M059J (cell line): ENCODE measurements around the gene PCNT. TPM values are rescaled to one million over a fixed set of nuclear protein-coding genes. Genes with fewer than 3 reads are reported as not detected.
"Not testable (repeated sequence)": the region's sequence is repeated elsewhere in the genome, so short reads cannot be mapped to it uniquely, and the experiment has no call there.

ENCODE experiments used
- DNase-seq: peaks from one replicate; pipeline ENCODE4 v3.0.0-alpha.2; 2012; ENCODE audit warnings: low read depth
- total RNA-seq: library from RNA; depleted of rRNA; stranded (reverse); fragments of >200 nt; shearing (Covaris generic); gene quantifications from 2 replicates; pipeline ENCODE4 v1.2.3, GENCODE V29; 2014

Gene PCNT
- total RNA-seq, 1 experiment from 2014 or later: 29.0 TPM

DNA sequence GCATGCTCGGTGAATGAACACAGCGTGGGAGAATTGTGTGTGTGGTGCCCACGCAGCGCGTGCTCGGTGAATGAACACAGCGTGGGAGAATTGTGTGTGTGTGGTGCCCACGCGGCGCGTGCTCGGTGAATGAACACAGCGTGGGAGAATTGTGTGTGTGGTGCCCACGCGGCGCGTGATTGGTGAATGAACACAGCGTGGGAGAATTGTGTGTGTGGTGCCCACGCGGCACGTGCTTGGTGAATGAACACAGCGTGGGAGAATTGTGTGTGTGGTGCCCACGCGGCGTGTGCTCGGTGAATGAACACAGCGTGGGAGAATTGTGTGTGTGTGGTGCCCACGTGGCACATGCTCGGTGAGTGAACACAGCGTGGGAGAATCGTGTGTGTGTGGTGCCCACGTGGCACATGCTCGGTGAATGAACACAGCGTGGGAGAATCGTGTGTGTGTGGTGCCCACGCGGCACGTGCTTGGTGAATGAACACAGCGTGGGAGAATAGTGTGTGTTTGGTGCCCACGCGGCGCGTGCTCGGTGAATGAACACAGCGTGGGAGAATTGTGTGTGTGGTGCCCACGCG, 79.4 kb downstream of the PCNT start:
- not testable (repeated sequence) for DNase-seq

DNA sequence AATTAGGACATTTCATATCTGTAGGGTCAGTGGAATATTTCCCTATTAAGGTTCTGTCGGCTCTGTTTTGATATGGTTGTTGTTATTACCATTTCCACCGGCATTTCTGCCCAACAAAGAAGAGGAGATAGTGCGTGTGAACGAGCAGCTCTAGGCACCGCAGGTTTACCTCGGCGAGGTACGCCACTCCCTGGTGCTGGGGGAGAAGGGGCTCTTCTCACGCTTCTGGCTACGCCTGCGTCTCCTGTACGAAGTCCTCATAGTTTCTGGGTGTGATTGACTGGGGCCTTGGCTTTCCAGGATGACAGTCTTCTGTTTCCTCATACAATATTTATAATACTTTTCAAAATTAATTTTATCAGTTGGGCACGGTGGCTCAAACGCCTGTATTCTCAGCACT, 80.3 kb downstream of the PCNT start:
- DNase-seq: no peak

DNA sequence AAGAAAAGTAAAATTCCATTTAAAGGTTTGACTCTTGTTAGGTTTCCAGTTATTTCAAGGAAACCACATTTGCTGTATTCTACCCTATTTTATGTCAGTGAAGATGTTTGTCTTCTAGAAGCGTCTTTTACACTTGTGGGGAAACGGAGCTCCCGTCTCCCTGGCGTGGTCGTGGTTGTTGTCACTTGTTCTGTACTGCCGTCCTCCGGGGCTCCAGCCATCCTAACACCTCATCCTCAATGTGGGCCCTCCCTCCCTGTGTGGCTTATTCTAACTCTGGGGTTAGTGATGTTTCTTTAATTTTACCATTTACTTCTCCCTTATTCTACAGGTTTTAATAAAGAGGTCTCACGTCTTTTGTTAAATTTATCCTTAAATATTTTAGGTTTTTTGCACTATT, 82.0 kb downstream of the PCNT start:
- DNase-seq: no peak

DNA sequence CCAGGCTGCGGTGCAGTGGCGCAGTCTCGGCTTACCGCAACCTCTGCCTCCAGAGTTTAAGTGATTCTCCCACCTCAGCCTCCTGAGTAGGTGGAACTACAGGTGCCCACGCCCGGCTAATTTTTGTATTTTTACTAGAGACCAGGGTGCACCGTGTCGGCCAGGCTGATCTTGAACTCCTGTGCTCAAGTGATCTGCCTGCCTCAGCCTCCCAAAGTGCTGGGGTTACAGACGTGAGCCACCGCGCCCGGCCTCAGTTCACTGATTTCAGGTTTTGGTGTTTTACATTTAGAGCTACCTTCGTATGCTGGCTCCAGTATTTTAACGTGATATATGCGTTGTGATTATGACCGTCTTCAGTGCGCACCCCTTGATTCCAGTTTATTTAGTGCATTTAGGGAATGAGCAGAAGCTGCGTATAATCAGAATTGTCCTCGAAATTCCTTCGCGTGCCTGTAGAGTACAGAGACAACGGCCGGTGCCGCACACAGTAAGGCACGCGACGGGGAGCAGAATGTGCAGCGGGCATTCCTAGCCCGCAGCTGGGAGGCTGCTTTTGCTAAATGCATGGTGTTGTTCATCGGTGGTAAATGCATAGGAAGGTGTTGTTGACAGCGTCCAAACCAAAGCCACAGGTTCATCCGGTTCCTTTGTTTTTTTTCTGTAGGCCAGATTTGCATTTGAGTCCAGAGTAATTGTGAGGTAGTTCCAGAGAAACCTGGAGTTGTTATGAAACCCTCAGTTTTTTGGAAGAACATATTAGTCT, 85.9 kb downstream of the PCNT start:
- DNase-seq: no peak

DNA sequence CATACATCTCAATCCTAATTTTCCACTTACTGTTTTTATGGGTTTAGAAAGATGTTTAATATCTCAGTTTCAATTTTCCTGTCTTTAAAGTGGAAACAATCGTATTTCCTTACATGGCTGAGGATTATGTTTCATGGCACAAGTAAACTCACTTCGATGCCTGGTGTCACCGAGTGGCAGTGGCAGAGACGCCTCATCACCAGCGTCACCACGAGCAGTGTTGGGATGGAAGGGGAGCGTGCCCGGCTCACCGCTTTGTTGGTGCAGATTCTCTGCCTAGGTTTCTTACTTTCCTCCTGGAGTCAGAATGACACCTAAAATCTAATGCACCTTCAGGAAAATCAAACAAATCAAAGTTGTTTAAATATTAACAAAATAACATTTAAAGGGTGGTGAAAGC, 86.6 kb downstream of the PCNT start:
- no peak for DNase-seq

DNA sequence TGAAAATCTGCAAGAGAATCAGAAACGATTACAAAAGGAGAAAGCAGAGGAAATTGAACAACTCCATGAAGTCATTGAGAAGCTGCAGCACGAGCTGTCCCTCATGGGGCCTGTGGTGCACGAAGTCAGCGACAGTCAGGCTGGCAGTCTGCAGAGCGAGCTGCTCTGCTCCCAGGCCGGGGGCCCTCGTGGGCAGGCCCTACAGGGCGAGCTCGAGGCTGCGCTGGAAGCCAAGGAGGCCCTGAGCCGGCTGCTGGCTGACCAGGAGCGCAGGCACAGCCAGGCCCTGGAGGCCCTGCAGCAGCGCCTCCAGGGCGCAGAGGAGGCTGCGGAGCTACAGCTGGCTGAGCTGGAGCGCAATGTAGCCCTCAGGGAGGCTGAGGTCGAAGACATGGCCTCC, 87.3 kb downstream of the PCNT start:
- no peak for DNase-seq

DNA sequence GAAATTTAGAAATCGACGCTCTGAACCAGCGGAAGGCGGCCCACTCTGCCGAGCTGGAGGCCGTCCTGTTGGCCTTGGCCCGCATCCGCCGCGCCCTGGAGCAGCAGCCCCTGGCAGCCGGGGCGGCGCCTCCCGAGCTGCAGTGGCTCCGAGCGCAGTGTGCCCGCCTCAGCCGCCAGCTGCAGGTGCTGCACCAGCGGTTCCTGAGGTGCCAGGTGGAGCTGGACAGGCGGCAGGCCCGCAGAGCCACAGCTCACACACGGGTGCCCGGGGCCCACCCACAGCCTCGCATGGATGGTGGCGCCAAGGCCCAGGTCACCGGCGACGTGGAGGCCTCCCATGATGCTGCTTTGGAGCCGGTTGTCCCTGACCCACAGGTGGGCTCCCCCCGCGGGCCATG, 87.7 kb downstream of the PCNT start:
- no peak for DNase-seq

DNA sequence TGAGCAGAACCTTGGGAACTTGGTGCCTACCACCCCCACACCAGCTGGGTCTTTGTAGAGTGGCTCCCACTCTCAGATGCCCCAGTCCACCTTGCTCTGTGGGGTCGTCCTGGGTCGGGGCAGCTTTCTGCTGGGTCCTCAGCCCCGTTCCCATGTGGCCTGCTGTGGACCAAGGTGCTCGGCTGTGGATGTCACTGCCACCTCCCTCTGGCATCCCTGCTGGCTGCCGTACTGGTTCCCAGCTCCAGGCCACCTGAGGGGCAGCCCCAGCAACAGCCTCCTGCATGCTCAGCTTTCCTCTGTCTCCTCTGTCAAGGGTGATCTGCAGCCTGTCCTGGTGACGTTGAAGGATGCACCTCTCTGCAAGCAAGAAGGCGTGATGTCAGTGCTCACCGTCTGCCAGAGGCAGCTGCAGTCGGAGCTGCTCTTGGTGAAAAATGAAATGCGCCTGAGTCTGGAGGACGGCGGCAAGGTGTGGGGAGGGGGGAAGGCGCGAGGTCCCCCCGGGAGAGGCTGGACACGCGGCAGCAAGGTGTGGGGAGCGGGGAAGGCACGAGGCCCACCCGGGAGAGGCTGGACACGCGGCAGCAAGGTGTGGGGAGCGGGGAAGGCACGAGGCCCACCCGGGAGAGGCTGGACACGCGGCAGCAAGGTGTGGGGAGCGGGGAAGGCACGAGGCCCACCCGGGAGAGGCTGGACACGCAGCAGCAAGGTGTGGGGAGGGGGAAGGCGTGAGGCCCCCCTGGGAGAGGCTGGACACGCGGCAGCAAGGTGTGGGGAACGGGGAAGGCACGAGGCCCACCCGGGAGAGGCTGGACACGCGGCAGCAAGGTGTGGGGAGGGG, 88.8 kb downstream of the PCNT start:
- no peak for DNase-seq

DNA sequence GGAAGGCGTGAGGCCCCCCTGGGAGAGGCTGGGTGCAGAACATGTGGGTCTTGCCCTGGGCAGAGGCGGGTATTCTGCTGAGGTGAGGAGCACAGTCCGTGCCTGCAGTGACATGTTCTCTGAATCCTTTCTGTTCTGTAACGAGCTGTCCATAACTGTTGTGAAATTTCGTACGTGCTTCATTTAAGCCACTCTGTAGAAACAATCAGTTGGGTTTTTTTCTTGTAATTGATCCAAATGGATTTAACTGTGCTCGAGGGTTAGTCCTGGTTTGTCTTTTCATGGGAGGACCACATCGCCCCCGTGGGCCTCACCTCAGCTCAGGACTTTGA, 89.4 kb downstream of the PCNT start:
- DNase-seq: no peak

DNA sequence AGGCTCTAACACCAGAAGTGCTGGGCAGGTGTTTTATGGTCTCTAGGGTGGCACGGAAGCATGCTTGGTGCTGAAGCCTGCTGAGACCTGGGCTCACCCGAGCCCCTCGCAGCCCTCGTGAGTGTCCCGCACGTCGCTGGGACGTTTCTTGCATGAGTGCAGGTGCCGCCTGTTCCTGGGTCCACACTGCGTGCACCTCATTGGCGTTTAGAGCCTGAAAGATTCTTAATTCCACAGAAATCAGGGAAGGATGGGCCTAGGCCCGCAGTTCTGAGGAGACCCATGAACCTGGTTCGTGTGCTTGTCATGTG, 91.0 kb downstream of the PCNT start:
- DNase-seq: no peak

DNA sequence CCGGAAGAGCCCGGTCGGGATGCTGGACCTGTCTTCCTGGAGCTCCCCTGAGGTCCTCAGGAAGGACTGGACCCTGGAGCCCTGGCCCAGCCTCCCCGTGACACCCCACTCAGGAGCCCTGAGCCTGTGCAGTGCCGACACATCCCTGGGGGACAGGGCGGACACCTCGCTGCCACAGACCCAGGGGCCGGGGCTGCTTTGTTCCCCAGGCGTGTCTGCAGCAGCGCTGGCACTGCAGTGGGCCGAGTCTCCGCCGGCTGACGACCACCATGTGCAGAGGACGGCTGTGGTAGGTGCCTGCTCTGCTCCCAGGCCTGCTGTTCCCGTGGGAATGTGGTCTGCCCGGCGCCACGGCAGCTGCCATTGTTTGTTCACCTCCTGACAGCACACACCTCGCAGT, 92.6 kb downstream of the PCNT start:
- DNase-seq: no peak

DNA sequence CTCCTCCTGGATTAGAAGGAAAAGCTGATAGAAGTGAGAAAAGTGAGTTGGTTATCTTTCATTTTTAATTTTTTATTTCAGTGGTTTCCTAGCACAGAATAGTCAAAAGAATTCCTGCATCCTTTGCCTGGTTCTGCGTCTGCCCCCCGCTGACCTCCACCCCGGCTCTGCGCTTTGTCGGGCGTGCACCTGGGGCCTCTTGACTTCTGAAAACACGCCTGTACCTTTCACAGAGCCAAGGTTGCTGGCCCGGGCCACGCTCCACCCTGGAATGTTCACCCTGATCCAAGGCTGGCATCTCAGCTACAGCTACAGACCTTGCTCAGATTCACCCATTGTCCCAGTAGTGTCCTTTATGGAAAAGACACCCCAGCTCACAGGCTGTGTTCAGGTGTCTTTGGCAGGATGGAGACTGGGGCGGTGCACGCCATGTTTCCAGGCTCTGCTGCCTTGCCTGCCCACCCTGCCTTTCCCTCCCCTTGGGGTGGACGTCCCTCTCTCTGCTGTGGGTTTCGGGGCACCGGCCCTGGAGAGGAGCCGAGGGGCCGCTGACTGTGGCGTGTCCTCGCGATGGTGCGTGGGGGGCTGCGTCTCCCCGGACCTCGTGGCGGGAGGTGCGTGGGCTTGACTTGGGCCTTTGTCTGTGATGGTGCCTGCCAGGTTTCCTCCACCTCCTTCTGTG, 94.5 kb downstream of the PCNT start:
- no peak for DNase-seq

DNA sequence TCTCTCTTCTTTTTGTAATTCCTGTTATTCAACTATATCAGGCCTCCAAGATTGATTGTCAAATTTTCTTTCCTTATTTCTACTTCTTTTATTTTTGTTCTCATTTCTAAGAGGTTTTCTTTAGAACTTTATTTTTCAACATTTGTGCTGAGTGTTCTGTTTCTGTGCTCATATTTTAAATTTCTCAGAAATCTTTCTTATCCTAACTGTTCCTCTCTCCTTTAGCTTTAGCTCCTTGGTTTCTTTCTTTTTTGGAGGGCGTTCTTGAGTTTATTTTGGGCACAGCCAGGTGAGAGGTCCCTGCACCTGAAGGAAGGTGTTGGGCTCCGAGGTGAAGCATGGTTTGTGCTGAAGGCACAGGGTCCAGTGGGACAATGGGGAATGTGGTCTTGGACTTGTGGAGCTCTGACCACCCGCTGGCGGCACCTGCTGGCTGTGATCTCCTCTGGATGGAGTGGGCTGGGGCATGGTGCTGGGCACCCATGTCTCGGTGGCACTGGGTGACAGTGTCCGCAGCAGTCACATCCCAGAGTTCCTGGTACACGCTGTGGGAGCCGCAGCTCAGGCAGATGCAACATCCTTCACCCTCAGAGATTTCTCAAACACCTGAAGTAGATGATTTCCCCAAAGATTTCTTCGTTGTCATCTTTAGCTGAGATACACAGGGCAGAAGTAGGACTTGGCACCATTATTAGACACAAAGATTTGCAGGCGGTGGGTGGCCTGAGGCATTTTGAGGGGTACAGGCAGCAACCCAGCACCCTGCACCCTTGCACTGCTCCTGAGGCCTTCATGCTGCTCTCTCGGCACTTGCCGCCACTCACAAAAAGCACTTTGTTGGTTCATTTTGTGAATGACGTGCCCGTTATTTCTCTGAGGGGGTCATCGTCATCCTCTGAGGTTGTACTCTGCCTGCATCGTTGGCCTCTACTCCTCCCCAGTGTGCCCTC, 96.6 kb downstream of the PCNT start:
- no peak for DNase-seq

DNA sequence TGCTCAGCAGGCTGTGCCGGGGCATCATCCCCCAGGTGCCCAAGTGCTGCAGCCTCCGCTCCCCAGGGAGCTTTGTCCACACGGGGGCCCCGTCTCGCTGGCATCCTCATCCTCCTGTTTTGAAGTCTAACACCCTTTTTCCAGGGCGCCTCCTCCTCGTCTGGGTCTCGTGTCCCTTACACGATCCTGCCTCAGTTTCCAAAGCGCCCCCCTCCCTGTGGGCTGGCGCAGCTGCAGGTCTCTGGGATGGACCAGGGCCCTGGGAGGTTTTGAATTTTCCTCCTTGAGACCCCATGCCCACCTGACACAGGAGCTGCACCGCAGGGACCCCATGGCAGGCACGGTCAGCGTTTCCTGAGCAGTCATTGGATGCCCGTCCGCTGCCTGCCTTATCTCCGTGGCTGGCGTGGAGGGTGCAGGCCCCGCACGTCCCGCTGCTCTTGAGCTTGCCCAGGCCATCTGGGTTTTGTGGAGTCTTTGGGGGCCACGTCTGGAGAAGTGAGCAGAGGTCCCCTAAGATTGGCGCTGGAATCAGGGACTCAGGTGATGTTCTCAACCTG, 97.3 kb downstream of the PCNT start:
- DNase-seq: no peak

DNA sequence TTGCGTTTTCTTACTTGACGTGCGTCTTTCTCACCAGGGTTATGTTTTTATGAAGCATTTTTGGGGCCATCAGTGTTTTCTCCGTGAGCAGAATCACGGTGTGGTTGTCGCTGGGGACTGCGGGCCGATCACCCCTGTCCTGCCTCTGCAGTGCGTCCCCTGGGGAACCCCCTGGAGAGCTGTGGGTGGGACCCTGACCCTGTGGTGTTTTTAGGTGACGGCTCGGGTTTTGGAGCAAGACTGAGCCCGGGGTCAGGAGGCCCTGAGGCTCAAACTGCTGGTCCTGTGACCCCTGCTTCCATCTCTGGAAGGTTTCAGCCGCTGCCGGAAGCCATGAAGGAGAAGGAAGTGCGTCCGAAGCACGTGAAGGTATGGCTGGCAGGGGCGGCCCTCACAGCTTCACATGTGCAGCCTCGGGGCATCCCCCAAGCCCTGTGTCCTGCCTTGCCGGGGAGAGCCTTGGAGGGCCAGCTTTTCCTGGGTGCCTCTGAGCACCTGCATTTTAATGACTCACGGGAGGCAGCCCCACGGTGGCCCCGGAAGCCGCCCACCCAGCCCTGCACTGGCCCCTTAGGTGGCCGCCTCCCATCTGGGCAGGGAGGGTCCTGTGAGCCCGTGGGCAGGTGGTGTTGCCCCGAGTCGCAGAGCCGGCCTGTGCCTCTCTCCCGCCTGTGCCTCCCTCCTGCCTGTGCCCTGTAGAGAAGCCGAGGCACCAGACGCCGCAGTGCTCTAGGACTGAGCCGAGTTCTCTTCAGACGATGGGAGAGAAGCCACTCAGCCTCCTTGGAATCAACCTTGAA, 98.0 kb downstream of the PCNT start:
- DNase-seq: no peak

DNA sequence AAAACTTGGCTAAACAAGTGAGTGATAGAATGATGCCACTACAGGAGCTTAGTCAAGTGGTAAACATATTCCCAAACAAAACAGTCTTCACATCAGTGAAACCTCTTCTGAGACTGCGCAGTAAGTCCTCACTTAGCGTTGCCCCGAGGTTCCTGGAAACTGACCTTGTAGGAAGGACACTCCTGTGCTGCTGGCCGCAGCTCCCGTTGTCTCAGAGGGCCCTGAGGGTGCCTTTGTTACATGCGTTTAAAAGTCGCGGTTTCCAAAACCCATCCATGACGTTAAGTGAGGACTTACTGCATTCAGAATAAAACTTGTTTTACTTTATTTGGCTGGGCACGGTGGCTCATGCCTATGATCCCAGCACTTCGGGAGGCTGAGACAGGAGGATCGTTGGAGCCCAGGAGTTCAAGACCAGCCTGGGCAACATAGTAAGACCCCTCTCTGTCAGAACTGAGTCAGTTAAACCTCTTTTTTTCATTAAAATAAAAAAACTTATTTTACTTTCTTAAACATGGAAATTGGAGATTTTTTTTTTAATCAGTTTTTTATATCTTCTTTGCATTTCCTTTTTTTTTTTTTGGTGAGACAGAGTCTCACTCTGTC, 98.8 kb downstream of the PCNT start:
- no peak for DNase-seq

DNA sequence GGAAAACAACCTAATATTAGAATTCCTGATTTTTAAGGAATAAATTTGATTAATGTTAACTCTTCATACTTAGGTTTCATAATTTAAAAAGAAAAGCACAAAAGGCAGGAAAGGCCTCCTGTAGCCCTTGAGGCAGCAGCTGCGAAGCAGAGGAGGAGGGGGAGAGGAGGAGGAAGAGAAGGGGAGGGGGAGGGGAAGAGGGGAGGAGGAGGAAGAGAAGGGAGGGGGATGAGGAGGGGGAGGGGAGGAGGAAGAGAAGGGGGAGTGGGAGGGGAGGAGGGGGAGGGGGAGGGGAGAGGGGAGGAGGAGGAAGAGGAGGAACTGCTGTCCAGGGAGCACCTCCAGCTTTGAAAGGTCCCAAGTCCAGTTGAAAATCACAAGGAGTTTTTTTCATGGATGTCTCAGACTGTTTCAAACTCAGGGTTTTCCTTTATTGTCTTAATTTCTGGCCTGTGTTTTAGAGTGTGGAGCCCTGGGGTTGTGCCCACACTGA, 99.6 kb downstream of the PCNT start:
- no peak for DNase-seq

DNA sequence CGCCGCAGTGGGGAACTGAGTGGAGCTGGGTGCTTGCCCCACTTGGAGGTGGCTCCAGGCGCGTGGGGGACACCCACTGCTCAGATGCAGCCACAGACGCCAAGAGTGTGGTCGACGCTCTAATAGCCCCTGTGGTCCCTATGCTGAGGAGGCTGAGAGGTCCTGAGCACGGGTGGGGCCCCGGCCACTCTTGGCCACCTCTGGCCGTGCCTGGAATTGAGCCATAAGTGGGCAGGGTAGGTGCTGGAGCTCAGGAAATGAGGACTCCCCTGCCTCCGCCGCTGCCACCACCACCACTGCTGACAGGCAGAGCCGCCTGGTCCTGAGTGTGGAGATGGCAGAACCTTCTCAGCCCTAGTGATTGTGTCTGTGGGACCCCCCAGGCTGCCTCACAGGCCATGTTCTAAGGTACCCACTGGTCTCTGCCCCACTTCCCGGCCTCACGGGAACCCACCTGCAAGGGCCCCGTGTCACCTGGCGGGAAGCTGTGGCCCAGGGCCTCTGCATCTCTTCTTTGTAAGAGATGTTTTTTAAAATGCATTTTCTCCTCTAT, 100.2 kb downstream of the PCNT start:
- DNase-seq: no peak

DNA sequence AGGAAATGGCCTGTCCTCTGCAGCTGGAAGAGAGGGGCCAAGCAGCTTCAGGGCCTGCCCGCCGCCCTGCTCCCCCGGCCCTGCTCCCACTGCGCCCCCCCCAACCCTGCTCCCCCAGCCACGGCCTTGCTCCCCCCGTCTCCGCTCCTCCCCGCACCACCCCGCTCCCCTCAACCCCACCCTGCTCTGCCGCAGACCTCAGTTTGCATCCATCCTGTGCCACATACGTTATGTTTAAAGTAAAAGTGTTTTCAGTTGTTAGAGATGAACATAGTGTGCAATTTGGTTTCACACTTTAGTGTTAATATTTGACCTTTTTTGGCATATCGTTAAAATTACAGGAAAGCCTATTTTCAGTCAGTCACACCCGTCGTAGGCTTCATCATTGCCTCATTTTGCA, 100.7 kb downstream of the PCNT start:
- DNase-seq: no peak
